K562 (cell line): ENCODE results near the gene C11orf54. TPM values are rescaled to one million over a fixed set of nuclear protein-coding genes. Genes with fewer than 3 reads are reported as not detected.

Experiments used
- ATAC-seq: fragments of 200-7000 bp; cut with Tn5 transposase; 3 replicates; pipeline ENCODE4 v1.9.1; 2020; ENCODE audit warnings: moderate library complexity
- BruUV-seq: library from RNA; stranded (reverse); fragments of 400-500 nt; replicated peaks from 2 replicates; lab custom pipeline; 2021; lab: Mats Ljungman, UMichigan
- CTCF ChIA-PET: fragments of 300-600 bp; formaldehyde crosslinking; extraction: SDS; loops from one replicate; lab custom pipeline; 2021; ENCODE audit warnings: low intra/inter-chr PET ratio; lab: Yijun Ruan, JAX
- POLR2A ChIA-PET: fragments of 300-600, 350-650 bp; sonication (Branson Sonifier 250); formaldehyde crosslinking; extraction: SDS; loops from one replicate; lab custom pipeline; 2021; ENCODE audit warnings: antibody characterized with exemption, inconsistent platforms; lab: Yijun Ruan, JAX
- DNase-seq, 4 experiments: peaks; one replicate each; pipeline versions ENCODE4 v3.0.0 to v3.0.0-alpha.2; 2011 to 2018; ENCODE audit warnings: low spot score in 3 of 4, mixed read lengths in 3 of 4; ENCODE audit errors: extremely low read depth in 1 of 4
- FAIRE-seq: peaks from 2 replicates; lab custom pipeline; 2011; peaks lifted over from hg19 to GRCh38; lab: Jason Lieb, UNC
- H2AFZ ChIP-seq: 2 replicates; pipeline ENCODE4 v1.6.0; 2011; ENCODE audit warnings: low read depth, low read length, control low read depth, inconsistent platforms
- H3K27ac ChIP-seq: fragments of 200-600 bp; 3 replicates; pipeline ENCODE4 v1.8.0; 2011; ENCODE audit warnings: low read depth, mild to moderate bottlenecking, control low read depth, inconsistent platforms, low read length, moderate library complexity, mixed read lengths; ENCODE audit errors: extremely low read depth
- H3K27me3 ChIP-seq, 2 experiments: fragments of 300-600 bp in 1 of 2; 2 replicates in 1 of 2; 3 replicates in 1 of 2; pipeline versions ENCODE4 v1.6.0 to v1.8.0; 2011; ENCODE audit warnings: inconsistent platforms in 2 of 2, low read length in 2 of 2, mild to moderate bottlenecking in 1 of 2, mixed read lengths in 1 of 2, moderate library complexity in 1 of 2; ENCODE audit not compliant: control insufficient read depth in 2 of 2, insufficient read depth in 2 of 2
- H3K36me3 ChIP-seq: fragments of 300-600 bp; 3 replicates; pipeline ENCODE4 v1.8.0; 2011; ENCODE audit warnings: mild to moderate bottlenecking, low read length, inconsistent platforms; ENCODE audit not compliant: control insufficient read depth, insufficient read depth
- H3K4me1 ChIP-seq, 2 experiments: fragments of 200-600 bp in 1 of 2; replicated peaks in 1 of 2; 2 replicates in 1 of 2; 3 replicates in 1 of 2; pipeline versions ENCODE4 v1.5.1 to v1.8.0; 2011; ENCODE audit warnings: inconsistent platforms in 2 of 2, low read length in 2 of 2, mild to moderate bottlenecking in 1 of 2, mixed read lengths in 1 of 2, moderate library complexity in 1 of 2; ENCODE audit not compliant: control insufficient read depth in 2 of 2, insufficient read depth in 2 of 2
- H3K4me2 ChIP-seq: 2 replicates; pipeline ENCODE4 v1.6.1; 2011; ENCODE audit warnings: low read length, control low read depth, inconsistent platforms, mixed read lengths; ENCODE audit not compliant: insufficient read depth
- H3K4me3 ChIP-seq: fragments of 200-600 bp; sonication (generic), shearing (Covaris generic); 2 replicates; pipeline ENCODE4 v1.5.1; 2016; ENCODE audit warnings: control low read depth, inconsistent platforms
- H3K79me2 ChIP-seq: fragments of 200-600 bp; 3 replicates; pipeline ENCODE4 v1.8.0; 2011; ENCODE audit warnings: low read length, inconsistent platforms; ENCODE audit not compliant: control insufficient read depth, insufficient read depth
- H3K9ac ChIP-seq, 2 experiments: 2 replicates each; pipeline versions ENCODE4 v1.6.0 to v1.6.1; 2011; ENCODE audit warnings: low read depth in 2 of 2, low read length in 2 of 2, control low read depth in 1 of 2, inconsistent platforms in 1 of 2, mild to moderate bottlenecking in 1 of 2, mixed read lengths in 1 of 2; ENCODE audit not compliant: insufficient read depth in 1 of 2
- H3K9me1 ChIP-seq: one replicate; pipeline ENCODE4 v1.6.0; 2011; ENCODE audit warnings: inconsistent platforms, mild to moderate bottlenecking, low read length, moderate library complexity; ENCODE audit not compliant: control insufficient read depth, insufficient read depth
- H3K9me3 ChIP-seq: replicated peaks from 2 replicates; pipeline ENCODE4 v1.5.1; 2011; ENCODE audit warnings: low read depth, low read length, inconsistent platforms; ENCODE audit not compliant: control insufficient read depth, insufficient read depth
- H4K20me1 ChIP-seq: replicated peaks from 2 replicates; pipeline ENCODE4 v1.6.1; 2011; ENCODE audit warnings: low read length, inconsistent platforms, mixed read lengths; ENCODE audit not compliant: control insufficient read depth, insufficient read depth
- RUNX1 ChIP-seq: sonication (generic); IDR thresholded peaks from 2 replicates; pipeline ENCODE4 v1.6.1; 2016; ENCODE audit warnings: antibody characterized with exemption, low read depth
- U2AF2 ChIP-seq: fragments of 200-400 bp; formaldehyde crosslinking; optimal IDR thresholded peaks from 2 replicates; pipeline ENCODE3; 2017; ENCODE audit warnings: low read depth, mild to moderate bottlenecking, low read length
- WGBS: fragments of 100-300 bp; shearing (Covaris generic); methylation state at CpG from one replicate; pipeline ENCODE4 v1.1.6; 2016; ENCODE audit warnings: low coverage, mixed read lengths; ENCODE audit not compliant: insufficient coverage; ENCODE audit errors: missing lambda C conversion rate; 5-methylcytosine and 5-hydroxymethylcytosine counted together
- in situ Hi-C: fragments of 300-500 bp; cut with MboI; formaldehyde crosslinking; loops from 4 replicates; pipeline ENCODE4 v1.15.0; 2018; ENCODE audit warnings: inconsistent platforms, mixed read lengths
- intact Hi-C: fragments of 100-400 bp; cut with micrococcal nuclease; formaldehyde crosslinking; loops from 2 replicates; pipeline ENCODE4 v1.14.2; 2022
- polyA plus RNA-seq, 8 experiments: library from polyadenylated mRNA; depleted of rRNA in 4 of 8; stranded (reverse) in 5 of 8; unstranded in 3 of 8; fragments of >200 nt; fragmentation: Nextera tagmentation in 2 of 8; fragmentation: Illumina TruSeq in 1 of 8; extraction: Ambion mirVana in 2 of 8; extraction: Trizol in 1 of 8; gene quantifications; 2 replicates each; pipeline versions ENCODE4 v1.2.1 to v1.2.3, GENCODE V29; 2011 to 2014; ENCODE audit warnings: inconsistent platforms in 1 of 8, missing spikeins in 1 of 8
- total RNA-seq, 7 experiments: library from RNA; depleted of rRNA in 6 of 7; stranded (reverse); fragments of >200 nt in 6 of 7; fragmentation: Illumina TruSeq in 2 of 7; extraction: Trizol in 2 of 7; gene quantifications; 2 replicates each; pipeline versions ENCODE4 v1.2.1 to v1.2.3, GENCODE V29; 2011 to 2021; ENCODE audit warnings: low replicate concordance in 1 of 7
- TF ChIP-seq, protein P1 (sequence below), 2 experiments: IDR thresholded peaks in 1 of 2; conservative IDR thresholded peaks in 1 of 2; 2 replicates each; pipeline ENCODE4 v1.6.1; 2016; ENCODE audit warnings: low read depth in 2 of 2, mild to moderate bottlenecking in 1 of 2, missing compliant biosample characterization in 1 of 2, missing genetic modification characterization in 1 of 2, moderate library complexity in 1 of 2

Gene C11orf54
- total and polyA plus RNA-seq, 9 of the 15 experiments (the other 6 are each of a cell fraction or from before 2014, with no cell fraction given): 13.4 to 33.0 (median 23.1) TPM

DNA sequence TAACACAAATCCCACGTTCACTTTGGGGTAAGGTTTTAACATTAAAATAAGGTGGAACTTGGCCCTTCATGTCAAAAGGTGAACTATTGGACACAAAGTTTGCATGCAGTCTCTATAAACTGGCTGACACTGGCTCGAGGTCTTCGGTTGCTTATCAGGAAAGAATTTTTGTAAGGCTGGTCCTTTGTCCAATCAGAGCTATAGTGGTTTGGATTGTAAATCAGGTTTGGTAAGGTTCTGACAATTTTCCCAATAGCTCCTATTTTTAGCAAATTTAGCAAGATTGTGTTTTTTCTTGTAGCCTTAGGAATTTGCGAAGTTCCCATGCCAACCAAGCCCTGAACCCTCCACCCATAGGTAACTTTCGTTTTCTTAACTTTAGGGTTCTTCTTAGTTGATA, 25.0 kb downstream of the C11orf54 start:
- Histone ChIP-seq H3K4me3 (no peak overlapping the region), H3K27ac (no peak overlapping the region), H3K79me2 (no peaks in the 10 kb centered on the region), H3K27me3 (no peaks in the 10 kb centered on the region), H4K20me1 (no peaks in the 10 kb centered on the region), H3K36me3 (peaks cover 7% of the 10 kb centered on the region; the same call in 2 of the 3 replicates), H3K9me3 (no peaks in the 10 kb centered on the region), H3K9me1 (no peaks in the 10 kb centered on the region), H3K9ac (no peak overlapping the region), H3K4me1 (0 out of 5 replicates have a peak, but pooled peaks cover 0 to 5% of the 10 kb centered on the region in 2 experiments), H2AFZ (no peak overlapping the region)
- 32% methylated on average over 5 of the region's 5 CpGs for WGBS
- ATAC-seq (no peak), FAIRE-seq (no peak), DNase-seq (no peak)
- in situ Hi-C loops: no loop called here
- BruUV-seq: no TSS peak
- CTCF ChIA-PET: no interaction called here
- TF ChIP-seq, protein P1, sequence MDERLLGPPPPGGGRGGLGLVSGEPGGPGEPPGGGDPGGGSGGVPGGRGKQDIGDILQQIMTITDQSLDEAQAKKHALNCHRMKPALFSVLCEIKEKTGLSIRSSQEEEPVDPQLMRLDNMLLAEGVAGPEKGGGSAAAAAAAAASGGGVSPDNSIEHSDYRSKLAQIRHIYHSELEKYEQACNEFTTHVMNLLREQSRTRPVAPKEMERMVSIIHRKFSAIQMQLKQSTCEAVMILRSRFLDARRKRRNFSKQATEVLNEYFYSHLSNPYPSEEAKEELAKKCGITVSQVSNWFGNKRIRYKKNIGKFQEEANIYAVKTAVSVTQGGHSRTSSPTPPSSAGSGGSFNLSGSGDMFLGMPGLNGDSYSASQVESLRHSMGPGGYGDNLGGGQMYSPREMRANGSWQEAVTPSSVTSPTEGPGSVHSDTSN (CRISPR knock-in tag; IDR thresholded peaks at IDR 0.05; ENCODE audit: low read depth): no peak
- TF ChIP-seq, protein P1 (tag; conservative IDR thresholded peaks at IDR 0.05; ENCODE audit: low read depth): no peak
- TF ChIP-seq U2AF2 (no peak), RUNX1 (no peak)
- TF ChIP-seq, all 486 proteins: peak for 0
- intact Hi-C loops: no loop called here
- H3K4me2 ChIP-seq: no peak overlapping the region
- POLR2A ChIA-PET: interaction anchor here (5.4 kb wide), 1 partner anchor 26 kb away, joined by 33 read pairs; the partner anchor contains the start of genes C11orf54 and TAF1D
